HG02763 (cell line): Measurements from ENCODE around the gene WNK2.

Experiments used
- ATAC-seq: cut with Tn5 transposase; IDR thresholded peaks from one replicate; pipeline ENCODE4 v1.9.1; 2021; ENCODE audit warnings: mild to moderate bottlenecking, moderate library complexity; ENCODE audit not compliant: unreplicated experiment

WNK2 gene

GRCh38 chr9:93212409-93212808 is 28.5 kb downstream of the WNK2 start:
- ATAC-seq = no peak

- ATAC-seq = no peak
These were observed 32.1 kb downstream of the WNK2 start for GRCh38 chr9:93216073-93216365.

- ATAC-seq = no peak
These were observed 33.8 kb downstream of the WNK2 start for GRCh38 chr9:93217706-93218105.

GRCh38 chr9:93218161-93218560 is 34.2 kb downstream of the WNK2 start:
- ATAC-seq = no peak

- ATAC-seq = no peak
These were observed 34.9 kb downstream of the WNK2 start for GRCh38 chr9:93218671-93219420.

- ATAC-seq = no peak
These were observed 35.8 kb downstream of the WNK2 start for GRCh38 chr9:93219692-93220091.

- ATAC-seq = no peak
These were observed 36.7 kb downstream of the WNK2 start for GRCh38 chr9:93220627-93221026.

- no peak for ATAC-seq
These were observed 37.1 kb downstream of the WNK2 start for GRCh38 chr9:93221044-93221443.

- ATAC-seq = no peak
These were observed 38.9 kb downstream of the WNK2 start for GRCh38 chr9:93222890-93223259.

- ATAC-seq = no peak
These were observed 39.6 kb downstream of the WNK2 start for GRCh38 chr9:93223260-93224180.

- ATAC-seq = no peak
These were observed 40.7 kb downstream of the WNK2 start for GRCh38 chr9:93224591-93224990.

GRCh38 chr9:93225417-93225816 is 41.5 kb downstream of the WNK2 start:
- ATAC-seq = no peak

GRCh38 chr9:93225892-93226291 is 42.0 kb downstream of the WNK2 start:
- no peak for ATAC-seq

GRCh38 chr9:93226819-93227218 is 42.9 kb downstream of the WNK2 start:
- no peak for ATAC-seq

- no peak for ATAC-seq
These were observed 44.1 kb downstream of the WNK2 start for GRCh38 chr9:93228030-93228429.

- no peak for ATAC-seq
These were observed 44.5 kb downstream of the WNK2 start for GRCh38 chr9:93228453-93228852.

- no peak for ATAC-seq
These were observed 45.7 kb downstream of the WNK2 start for GRCh38 chr9:93229636-93230035.

- no peak for ATAC-seq
These were observed 46.2 kb downstream of the WNK2 start for GRCh38 chr9:93230185-93230584.

- no peak for ATAC-seq
These were observed 46.7 kb downstream of the WNK2 start for GRCh38 chr9:93230601-93231000.

GRCh38 chr9:93231121-93231694 is 47.3 kb downstream of the WNK2 start:
- no peak for ATAC-seq

- ATAC-seq = no peak
These were observed 47.8 kb downstream of the WNK2 start for GRCh38 chr9:93231716-93232115.

- ATAC-seq = no peak
These were observed 48.5 kb downstream of the WNK2 start for GRCh38 chr9:93232388-93232960.
